HG02763 (cell line): ENCODE results near the gene INTS7.
"Not testable (repeated sequence)": the region's sequence is repeated elsewhere in the genome, so short reads cannot be mapped to it uniquely, and the experiment has no call there.

ENCODE experiments used
- ATAC-seq: cut with Tn5 transposase; IDR thresholded peaks from one replicate; pipeline ENCODE4 v1.9.1; 2021; ENCODE audit warnings: mild to moderate bottlenecking, moderate library complexity; ENCODE audit not compliant: unreplicated experiment

Gene INTS7

DNA sequence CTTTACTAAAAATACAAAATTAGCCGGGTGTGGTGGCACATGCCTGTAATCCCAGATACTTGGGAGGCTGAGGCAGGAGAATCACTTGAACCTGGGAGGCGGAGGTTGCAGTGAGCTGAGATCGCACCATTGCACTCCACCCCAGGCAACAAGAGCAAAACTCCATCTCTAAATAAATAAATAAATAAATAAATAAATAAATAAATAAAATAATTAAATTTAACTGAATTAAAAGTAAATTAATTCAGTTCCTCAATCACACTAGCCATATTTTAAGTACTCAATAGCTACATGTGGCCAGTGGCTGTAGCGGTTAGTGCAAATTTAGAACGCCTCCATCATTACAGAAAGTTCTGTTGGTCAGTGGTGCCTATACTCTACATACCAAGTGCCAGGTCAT is 97.9 kb downstream of the INTS7 start:
- not testable (repeated sequence) for ATAC-seq

DNA sequence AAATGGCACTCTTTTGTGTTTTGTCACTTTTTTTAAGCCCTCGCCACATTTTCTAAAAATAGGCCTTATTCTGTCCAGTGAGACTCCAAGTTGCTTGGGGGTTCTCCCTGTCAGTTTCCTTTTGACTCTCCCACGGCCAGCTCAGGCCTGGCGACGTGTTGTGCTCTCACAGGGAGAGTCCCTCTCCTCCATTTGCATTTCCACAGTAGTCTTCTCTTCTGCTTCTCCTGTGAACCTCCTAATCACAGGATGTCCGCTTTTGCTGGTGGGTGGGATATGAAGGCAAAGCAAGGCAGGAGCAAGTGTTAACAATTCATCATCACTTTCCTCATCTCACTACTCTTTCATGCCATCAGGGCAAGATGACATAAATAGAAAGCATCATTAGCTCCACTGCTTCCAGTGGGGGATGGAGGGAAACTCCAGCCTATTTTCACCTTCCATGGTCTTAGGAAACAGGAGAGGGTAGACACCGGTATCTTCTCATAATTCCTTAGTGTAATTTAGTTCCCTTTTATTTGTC is 99.8 kb downstream of the INTS7 start:
- peak; percentile 73 for ATAC-seq

DNA sequence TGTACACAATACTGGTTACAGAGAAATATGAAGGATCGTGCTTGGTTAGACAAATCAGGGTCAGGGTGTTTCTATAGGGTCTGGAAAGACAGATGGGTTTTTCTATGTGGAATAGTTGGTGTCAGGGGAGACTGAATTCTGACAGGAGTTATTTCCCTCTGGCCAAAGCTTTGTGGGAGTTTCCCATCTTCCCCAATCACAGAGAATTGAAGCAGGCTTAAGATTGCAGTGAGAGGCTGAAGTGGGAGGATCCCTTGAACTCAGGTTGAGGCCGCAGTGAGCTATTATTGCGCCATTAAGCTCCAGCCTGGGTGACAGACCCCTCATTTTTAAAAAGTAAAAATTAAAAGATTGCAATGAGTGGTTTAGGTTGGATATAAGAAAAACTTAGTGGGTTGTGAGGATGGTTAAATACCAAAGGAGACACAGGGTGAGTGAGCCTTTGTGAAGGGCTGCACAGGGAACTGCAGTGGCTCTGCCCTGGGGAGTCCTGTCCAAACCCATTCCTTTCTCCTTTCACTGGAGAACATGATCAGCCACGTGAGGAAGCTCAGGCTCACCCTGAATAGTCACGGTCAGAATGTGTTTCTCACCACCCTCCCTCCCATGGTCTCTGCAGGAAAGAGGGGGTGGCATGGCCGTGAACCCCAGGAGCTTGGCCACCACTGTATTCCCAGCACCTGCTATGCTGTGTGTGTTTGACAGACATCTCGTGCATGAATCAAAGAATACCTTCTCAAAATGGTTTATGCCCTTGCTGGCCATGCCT is 101.2 kb downstream of the INTS7 start:
- no peak for ATAC-seq

DNA sequence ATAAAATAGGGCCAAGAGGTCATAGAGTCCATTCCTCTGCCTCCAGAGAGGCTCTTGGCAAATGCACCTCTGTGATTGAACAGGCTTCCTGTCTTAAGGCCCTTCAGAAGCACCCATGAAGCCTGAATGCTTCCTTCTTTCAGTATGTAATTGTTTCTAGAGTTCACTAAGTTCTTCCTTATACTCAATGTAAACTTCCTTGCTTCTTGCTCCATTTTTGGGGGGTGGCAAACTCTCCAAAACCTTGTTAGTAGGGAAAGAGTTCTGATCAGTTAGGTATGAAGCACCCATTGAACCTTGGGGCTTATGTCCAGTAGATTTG is 102.5 kb downstream of the INTS7 start:
- no peak for ATAC-seq

DNA sequence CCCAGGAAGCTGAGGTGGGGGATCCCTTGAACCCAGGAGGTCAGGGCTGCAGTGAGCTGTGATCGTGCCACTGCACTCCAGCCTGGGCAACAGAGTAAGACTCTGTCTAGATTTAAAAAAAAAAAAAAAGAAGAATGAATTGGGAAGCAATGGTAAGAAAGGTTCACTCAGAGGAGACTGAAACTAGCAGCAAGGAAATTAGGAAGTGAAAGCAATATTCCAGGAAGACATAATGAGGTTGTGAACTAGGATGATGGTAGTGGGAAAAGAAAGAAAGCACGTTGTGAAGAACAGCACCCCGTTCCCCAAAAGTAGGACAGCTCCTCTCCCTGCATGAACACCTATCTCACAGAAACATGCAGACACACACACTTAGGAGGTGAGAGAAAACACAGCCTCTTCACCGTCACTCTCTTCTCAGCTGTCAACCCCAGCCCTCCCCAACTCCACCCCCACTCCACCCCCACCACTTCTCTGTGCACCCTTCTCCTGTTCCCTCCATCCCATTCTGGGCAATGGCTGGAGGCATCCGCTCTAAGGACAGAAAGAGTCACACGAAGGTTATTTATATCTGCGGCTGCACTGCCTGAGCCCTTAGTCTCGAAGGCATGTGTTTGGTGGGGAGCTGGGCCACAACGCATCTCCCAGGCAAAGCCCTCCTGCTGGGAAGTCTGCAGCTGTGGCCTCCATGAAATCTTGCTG is 103.0 kb downstream of the INTS7 start:
- ATAC-seq: no peak

DNA sequence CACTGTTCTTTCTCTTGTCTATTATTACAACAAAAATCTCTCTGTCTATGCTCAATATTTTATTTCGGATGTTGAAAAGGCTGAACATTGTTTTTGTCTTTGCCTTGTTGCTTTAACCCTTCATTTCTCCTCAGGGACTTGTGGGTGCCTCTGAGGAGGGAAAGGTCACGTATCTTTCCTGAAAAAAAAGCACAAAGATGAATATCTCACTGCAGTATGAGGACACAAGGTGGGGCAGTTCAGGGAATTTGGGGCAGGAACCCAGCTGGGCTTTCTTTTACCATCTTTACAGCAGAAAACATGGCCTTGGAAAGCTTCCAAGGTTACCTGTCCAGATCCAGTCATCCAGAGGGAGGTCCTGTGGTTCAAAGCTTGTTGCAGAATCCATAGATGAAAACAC is 105.7 kb downstream of the INTS7 start:
- no peak for ATAC-seq

DNA sequence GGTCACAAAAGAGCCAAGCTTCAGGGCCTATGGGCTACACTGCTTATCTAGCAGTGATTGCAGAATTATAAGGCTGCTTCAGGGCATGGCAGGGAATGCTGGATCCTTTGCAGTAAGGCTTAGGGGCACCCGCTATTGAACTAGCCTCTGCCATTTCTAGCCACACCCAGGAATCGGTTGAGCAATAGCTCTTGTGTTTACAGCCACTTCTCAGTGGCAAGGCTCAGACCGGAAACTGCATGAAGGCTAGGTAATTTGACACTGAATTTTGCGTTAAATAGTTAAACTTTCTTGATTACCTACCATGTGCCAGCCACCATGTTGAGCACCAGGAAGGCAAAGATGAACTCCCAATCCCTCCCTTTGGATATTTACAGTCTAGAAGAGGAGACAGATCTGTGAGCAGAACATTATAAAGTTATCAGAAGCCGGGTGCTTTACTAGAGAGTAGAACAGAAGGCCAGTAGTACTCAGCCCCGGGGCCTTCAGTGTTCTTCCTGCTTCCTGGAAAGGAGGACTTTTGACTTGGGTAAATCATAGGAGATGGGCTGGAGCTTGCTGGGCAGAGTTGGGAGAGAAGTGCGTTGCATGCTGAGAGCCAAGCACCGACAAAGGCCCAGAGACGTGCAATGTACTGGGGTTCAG is 106.2 kb downstream of the INTS7 start:
- no peak for ATAC-seq

DNA sequence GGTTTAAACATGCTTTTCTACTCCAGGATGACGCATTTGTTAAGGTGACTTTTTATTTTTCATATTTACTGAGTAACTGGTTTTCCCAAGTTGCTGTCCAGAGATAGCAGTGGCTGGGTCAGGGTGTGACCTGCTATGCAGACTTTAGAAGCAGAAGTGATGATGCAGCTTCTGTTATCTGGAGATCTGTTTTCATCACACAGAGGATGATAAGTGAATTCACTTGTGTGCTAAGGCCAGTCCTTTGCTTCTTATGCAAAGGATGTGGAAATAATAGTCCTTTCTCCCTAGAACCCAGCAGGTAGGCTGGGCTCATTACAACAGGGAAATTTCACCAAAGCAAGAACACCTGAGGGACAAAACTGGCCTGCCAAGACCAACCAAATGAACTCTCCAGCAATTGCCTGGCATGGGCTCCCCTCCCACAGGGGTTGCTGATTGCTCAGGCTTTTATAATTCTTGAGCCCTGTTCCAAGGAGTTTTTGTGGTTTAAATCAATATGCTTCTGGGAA is 107.0 kb downstream of the INTS7 start:
- ATAC-seq: no peak

DNA sequence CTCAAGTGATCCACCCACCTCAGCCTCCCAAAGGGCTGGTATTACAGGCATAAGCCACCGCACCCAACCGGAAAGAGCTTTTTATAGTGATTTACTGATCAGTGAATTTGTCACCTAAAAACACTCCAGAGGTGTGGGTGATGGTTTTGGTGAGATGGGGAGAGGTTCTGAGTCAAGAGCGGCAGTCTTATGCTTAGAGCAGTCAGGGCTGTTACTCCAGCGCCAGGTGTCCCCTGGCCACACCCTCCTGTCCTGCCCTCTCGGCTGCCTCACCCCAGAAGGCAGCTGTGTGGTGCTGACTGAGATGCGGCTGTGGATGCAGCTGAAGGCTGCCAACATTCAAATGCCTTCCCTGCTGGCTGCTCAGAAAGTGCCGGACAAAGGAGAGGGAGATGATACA is 110.3 kb downstream of the INTS7 start:
- ATAC-seq: no peak

DNA sequence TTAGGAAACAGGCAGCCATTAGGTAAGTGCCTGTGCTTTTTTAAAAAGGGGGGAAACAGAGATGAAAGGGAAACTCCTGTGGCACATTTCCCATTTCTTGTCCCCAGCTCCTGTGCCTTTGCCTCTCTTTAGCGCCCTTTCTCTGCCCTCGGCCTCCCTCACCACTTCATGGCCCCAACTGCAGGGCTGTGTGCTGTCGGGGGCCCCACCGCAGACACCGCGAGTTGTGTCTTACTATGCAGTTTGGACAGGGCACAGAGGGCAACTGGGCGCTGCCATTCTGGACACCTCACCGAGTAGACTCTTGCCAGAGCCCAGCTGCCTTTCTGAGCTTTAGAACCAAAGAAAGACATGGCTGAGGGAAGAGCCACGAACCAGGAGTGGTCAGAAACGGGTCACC is 111.1 kb downstream of the INTS7 start:
- ATAC-seq: no peak

DNA sequence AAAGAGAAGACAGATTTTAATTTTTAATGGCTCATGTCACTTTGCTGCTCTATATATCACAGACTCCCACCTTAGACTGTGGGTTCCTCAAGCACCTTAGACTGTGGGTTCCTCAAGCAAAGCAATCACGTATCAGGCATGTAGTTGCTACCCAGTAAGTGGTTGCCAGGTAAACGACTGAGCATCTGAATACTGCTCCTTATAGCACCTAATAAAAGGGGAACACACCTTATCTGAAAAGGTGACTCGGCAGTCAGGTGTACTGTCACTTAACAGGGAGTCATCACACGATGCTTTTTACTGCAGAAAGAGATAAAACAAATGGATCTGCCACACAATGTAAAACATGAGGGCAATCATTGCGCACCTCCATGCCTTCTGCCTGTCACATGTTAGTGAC is 112.3 kb downstream of the INTS7 start:
- no peak for ATAC-seq

DNA sequence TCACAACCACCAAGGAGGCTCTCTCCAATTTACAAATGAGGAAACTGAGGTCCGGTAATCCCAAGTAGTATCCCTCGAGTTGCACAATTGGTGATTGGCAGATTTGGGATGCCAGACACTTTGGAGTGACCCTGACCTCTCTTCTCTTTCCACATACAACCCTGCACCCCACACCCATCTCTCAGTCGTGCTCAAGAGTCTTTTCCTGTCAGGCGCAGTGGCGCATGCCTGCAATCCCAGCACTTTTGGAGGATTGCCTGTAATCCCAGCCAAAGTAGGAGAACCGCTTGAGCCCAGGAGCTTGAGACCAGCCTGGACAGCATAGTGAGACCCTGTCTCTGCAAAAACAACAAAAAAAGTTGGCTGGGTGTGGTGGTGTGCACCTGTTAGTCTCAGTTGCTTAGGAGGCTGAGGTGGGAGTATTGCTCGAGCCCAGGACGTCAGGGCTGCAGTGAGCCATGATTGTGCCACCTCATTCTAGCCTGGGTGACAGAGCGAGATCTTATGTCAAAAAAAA is 113.7 kb downstream of the INTS7 start:
- ATAC-seq: no peak

DNA sequence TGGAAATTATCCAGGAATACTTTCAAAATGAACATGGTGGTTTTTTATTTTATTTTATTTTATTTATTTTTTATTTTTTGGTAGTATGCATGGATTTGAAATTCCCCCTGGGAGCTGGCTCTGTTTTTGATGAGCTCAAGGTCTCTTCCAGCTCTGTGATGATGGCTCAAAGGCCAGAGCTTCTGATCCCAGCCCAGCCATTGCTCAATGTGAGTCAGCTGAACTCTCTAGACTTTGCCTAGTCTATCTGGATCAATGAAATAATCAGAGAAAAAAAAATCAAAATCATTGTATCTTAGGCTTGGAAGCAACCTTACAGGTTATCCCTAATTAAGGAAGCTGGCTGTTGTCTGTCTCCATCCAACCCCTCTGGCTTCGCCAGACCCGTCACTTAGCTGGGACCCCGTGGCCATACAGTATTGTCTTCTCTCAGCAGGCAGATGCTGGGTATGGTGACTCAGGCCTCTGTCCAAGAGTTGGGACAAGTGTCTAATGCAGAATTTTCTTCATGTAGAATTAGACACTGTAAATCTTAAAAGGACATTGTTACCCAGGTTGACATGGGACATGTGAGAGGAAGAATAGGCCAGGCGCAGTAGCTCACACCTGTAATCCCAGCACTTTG is 114.6 kb downstream of the INTS7 start:
- no peak for ATAC-seq

DNA sequence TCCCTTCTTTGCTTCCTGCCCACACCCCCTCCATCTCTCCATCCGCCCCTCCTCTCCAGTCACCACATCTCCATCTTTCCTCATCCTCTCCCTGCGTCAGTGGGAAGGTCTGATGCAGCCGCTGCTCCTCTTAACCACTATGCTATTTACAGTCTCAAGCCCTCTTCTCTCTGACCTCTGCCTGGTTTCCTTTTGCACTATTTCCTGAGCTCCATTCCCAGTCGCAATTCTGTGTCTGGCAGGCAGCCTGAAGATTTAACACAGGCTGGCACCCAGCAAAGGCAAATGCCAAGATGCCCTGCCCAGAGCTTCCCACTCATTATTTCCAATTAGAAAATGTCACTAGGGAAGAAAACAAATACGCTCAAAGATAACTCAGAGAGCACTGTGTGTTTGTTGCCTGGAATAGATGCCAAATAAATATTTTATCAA is 115.2 kb downstream of the INTS7 start:
- ATAC-seq: no peak

DNA sequence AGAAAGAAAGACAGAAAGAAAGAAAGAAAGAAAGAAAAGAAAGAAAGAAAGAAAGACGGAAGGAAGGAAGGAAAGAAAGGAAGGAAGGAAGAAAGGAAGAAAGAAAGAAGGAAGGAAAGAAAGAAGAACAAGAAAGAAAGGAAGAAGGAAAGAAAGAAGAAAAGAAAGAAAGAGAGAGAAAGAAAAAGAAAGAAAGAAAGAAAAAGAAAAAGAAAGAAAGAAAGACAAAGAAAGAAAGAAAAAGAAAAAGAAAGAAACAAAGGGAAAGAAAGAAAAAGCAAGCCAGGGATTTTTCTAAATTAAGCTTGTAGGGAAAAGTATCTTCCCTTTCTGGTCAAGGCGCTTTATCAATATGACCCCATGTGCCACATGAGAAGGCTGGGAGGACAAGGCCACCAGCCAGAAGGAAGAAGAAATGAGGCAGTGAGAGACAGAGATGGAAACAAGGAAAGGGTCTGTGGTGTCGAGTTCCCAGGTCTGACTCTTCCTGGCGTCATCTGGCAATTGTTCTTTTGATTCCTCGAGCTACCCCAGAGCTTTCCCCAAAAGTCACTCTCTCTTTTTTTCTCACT is 116.4 kb downstream of the INTS7 start:
- no peak for ATAC-seq

DNA sequence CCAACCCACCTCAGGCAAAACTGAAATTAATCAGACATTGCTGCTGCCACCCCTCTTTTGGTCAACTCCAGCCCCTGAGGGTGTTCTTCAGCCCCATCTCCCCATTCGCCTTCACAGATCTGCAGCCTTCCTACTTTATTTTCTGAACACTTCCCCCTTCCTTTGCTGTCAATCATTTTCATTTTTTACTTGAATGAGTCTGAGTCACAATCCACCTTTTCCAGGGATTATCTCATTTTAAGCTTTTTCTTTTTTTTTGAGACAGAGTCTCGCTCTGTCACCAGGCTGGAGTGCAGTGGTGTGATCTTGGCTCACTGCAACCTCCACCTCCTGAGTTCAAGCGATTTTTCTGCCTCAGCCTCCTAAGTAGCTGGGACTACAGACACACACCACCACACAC is 118.9 kb downstream of the INTS7 start:
- ATAC-seq: not testable (repeated sequence)

DNA sequence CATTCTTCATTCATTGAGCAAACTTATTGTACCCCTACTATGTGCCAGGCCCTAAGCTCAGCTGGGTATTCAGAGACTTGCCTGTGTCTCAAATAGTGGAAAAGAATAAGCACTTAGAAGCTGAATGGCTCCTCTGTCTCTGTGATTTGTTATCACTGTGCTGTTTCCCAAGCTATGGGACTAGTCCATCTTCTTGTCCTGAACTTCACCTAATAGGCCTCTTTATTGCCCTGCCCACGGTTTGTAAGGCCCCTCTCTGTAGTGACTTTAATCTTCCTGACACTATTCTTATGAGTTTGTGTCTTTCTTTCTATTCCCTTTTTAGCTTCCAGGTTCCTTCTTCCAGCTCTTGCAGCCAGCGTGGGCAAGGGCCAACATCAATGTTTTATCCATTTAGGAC is 119.4 kb downstream of the INTS7 start:
- ATAC-seq: no peak

DNA sequence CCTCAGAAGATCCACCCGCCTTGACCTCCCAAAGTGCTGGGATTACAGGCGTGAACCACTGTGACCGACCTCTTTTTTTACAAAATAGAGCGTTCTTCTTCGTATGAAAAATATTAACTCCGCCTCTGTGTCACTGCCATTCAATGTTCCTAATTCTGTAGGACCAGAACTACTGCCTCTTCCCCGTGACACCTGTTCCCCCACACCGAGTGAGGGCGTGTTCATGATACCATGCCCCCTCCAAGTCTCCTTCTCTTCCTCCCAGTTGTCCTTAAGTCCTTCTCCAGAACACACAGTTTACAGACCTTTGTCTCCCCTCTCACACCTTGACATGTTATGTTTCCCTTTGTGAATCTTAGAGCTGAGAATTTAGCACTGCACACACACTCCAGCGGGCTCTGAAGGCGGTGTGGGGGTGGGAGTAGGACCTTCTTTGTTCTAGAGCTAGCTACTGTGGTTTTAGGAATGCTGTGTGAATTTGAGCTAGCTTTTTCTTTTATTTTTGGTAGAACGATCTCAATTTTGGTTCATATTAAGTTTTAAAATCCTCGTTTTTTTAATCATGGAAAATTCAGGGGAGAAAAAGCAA is 122.4 kb downstream of the INTS7 start:
- no peak for ATAC-seq

DNA sequence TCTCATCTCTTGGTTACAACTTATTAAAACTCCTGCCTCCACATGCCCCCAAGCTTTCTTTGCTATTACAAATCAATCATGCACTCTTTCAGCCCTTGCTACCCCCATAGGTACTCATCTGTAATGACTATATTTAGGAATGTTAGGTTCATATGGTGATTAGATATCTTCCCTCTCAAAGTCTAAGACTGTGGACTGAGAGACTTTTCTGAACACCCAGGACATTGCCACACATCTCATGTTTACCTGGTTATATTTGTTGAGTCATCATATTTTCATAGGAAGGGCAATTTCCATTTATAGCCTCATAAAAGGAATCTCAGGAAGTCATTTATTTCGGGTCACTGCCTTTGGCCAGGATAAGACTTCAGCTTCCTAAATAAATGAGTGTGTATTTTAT is 123.3 kb downstream of the INTS7 start:
- no peak for ATAC-seq

DNA sequence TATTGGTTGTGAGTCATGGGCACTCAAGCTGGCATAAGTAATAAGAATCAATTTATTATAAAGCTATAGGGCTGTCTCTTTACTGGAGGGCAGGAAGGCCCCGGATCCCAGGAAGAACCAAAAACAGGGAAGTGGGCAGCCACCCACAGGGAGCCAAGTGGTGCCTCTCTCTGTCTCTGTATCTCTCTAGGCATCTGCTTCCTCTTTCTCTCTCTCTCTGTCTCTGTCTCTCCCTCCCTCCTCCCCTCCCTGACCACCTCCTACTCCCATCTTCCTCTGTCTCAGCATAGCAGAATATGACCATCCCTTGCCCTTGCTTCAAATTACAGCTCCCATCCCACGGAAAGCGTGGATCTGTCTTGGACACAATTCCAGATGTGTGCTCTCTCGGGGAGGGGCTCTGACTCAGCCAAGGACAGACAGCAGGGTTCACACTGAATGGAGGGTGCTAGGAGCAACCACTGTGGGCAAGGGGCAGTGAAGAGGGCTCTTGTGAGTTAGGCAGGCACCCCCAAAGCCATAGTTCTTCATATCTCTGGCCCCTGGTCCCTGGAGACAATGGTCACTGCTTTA is 124.4 kb downstream of the INTS7 start:
- ATAC-seq: no peak
